AG04449 (cell line): ENCODE measurements around the gene CCDC183.

Source experiments
- CTCF ChIA-PET: fragments of 350-600 bp; formaldehyde crosslinking; extraction: SDS; loops from one replicate; lab custom pipeline; 2021; ENCODE audit warnings: antibody characterized with exemption; lab: Yijun Ruan, JAX
- POLR2A ChIA-PET: fragments of 400-600, 350-600 bp; formaldehyde crosslinking; extraction: SDS; loops from one replicate; lab custom pipeline; 2020; ENCODE audit warnings: antibody characterized with exemption, inconsistent platforms; lab: Yijun Ruan, JAX
- DNase-seq: peaks from one replicate; pipeline ENCODE4 v3.0.0-alpha.2; 2010; ENCODE audit warnings: low read depth, low spot score
- H3K4me3 ChIP-seq: 2 replicates; pipeline ENCODE4 v1.5.1; 2011; ENCODE audit warnings: low read depth, mild to moderate bottlenecking, control low read depth, low read length
- CTCF ChIP-seq: IDR thresholded peaks from one replicate; pipeline ENCODE4 v1.5.1; 2011; ENCODE audit warnings: mild to moderate bottlenecking, moderate library complexity, low read length, control low read depth, inconsistent platforms; ENCODE audit not compliant: insufficient read depth; ENCODE audit errors: missing control alignments

Gene CCDC183

GRCh38 chr9:136807281-136808074, 11.3 kb downstream of the CCDC183 start, which contains the start of gene RABL6:
RABL6 (plus strand) TSS chr9:136807948; CDS start chr9:136808197, 249 bp downstream.
- POLR2A ChIA-PET, result interaction anchor here (0.7 to 1.4 kb wide), 4 partner anchors 19 to 79 kb away, joined by 3 to 4 read pairs (median 3); no protein-coding TSS in a partner anchor

GRCh38 chr9:136808075-136808805, 12.1 kb downstream of the CCDC183 start:
- peak overlapping the region; percentile 78 for H3K4me3 ChIP-seq
- no peak for DNase-seq
- CTCF ChIA-PET, result interaction anchor here (0.9 to 7.1 kb wide), 9 partner anchors 8 to 239 kb away, joined by 3 to 69 read pairs (median 4); partner anchors contain the start of genes AJM1 and TMEM141
- POLR2A ChIA-PET, result interaction anchor here (0.7 to 1.2 kb wide), 2 partner anchors 28 to 80 kb away, joined by 3 to 4 read pairs; no protein-coding TSS in a partner anchor
- TF ChIP-seq CTCF, result no peak

More at GRCh38 chr9:136807281-136808074, 11.3 kb downstream of the CCDC183 start, which contains the start of gene RABL6:
- peak within 1 kb of the TSS; percentile 78 for H3K4me3 ChIP-seq
- DNase-seq, result no peak
- CTCF ChIA-PET, result interaction anchor here (1.2 to 7.1 kb wide), 7 partner anchors 7 to 240 kb away, joined by 3 to 69 read pairs (median 4); partner anchors contain the start of genes AJM1 and TMEM141
- TF ChIP-seq CTCF, result no peak

- ChIA-PET POLR2A (interaction anchor here (1.2 kb wide), 1 partner anchor 27 kb away, joined by 4 read pairs; no protein-coding TSS in a partner anchor), CTCF (interaction anchor here (0.9 to 6.1 kb wide), 6 partner anchors 8 to 34 kb away, joined by 3 to 35 read pairs (median 10); partner anchors contain the start of gene AJM1)
- TF ChIP-seq CTCF, result no peak
- DNase-seq, result no peak
- H3K4me3 ChIP-seq, result peak overlapping the region; percentile 78
These were observed 12.6 kb downstream of the CCDC183 start for GRCh38 chr9:136808806-136809158.

GRCh38 chr9:136814725-136815421, 18.7 kb downstream of the CCDC183 start:
- no peak for TF ChIP-seq CTCF
- CTCF ChIA-PET, result interaction anchor here (0.8 to 2.1 kb wide), 7 partner anchors 9 to 220 kb away, joined by 3 to 7 read pairs (median 5); partner anchors contain the start of genes ABCA2 and AJM1
- POLR2A ChIA-PET, result no interaction called here
- H3K4me3 ChIP-seq, result no peak overlapping the region
- DNase-seq, result no peak

GRCh38 chr9:136815422-136815782, 19.3 kb downstream of the CCDC183 start:
- no peak for TF ChIP-seq CTCF
- no peak for DNase-seq
- CTCF ChIA-PET, result interaction anchor here (1.2 to 2.1 kb wide), 7 partner anchors 8 to 220 kb away, joined by 3 to 7 read pairs (median 5); partner anchors contain the start of genes ABCA2 and AJM1
- no peak overlapping the region for H3K4me3 ChIP-seq
- POLR2A ChIA-PET, result no interaction called here
